ENCODE data around the gene REG1B. TPM values are rescaled to one million over a fixed set of nuclear protein-coding genes. Genes with fewer than 3 reads are reported as not detected.

REG1B gene
- total and polyA plus RNA-seq, 2 of the 4 experiments (the other 2 are of a cell fraction), result not detected

DNA sequence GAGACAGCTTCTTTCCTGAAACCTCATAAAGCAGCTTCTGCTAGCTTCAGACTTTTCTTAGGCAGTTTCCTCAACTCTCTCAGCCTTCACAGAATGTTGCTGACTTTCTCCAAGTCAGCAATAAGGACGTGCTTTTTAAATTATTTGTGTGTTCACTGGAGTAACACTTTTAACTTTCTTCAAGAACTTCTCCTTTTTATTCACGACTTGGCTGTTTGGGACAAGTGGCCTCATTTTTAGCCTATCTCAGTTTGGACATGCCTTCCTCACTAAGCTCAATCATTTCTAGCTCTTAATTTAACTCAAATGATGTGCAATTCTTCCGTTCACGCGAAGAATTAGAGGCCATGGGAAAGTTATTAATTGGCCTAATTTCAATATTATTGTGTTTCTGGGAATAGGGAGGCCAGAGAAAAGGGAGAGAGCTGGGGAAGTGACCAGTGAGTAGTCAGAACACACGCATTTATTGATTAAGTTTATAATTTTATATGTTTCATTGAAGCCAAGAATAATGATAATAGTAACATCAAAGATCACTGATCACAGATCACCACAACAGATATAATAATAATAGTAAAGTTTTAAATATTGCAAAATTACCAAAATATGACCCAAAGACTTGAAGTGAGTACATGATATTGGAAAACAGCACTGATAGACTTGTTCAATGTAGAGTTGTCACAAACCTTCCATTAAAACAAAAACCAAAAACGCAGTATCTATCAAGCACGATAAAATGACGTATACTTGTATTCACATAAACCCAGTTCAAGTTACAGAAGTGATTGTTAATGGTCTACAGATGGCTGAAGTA lies 37.3 kb upstream of the REG1B start:
- Histone ChIP-seq H3K9me3 (ENCODE audit: control insufficient read depth, insufficient read depth, low read length) (peaks cover 7% of the 10 kb centered on the region), H4K20me1 (ENCODE audit: insufficient read depth, low read length) (no peaks in the 10 kb centered on the region), H3K4me1 (ENCODE audit: control insufficient read depth, insufficient read depth, low read length) (no peaks in the 10 kb centered on the region), H3K18ac (ENCODE audit: low read depth, low read length) (no peak overlapping the region), H3K4me2 (ENCODE audit: low read depth, low read length) (no peak overlapping the region), H2AK9ac (replicated peaks; ENCODE audit: low read depth, low read length, poor library complexity) (no peak overlapping the region), H2BK5ac (ENCODE audit: low read depth, low read length, poor library complexity, severe bottlenecking) (no peak overlapping the region), H4K5ac (ENCODE audit: low read depth, low read length) (no peak overlapping the region), H3K4me3 (ENCODE audit: insufficient read depth, low read depth, low read length) (no peak overlapping the region), H3K27ac (ENCODE audit: insufficient read depth, low read length) (no peak overlapping the region), H3K79me1 (ENCODE audit: low read depth in 1 of 2, low read length in 2 of 2) (no peaks in the 10 kb centered on the region), H3K9me1 (ENCODE audit: insufficient read depth, low read length) (no peaks in the 10 kb centered on the region), H3K9ac (ENCODE audit: low read depth, low read length) (no peak overlapping the region), H3K14ac (replicated peaks; ENCODE audit: low read depth, low read length) (no peak overlapping the region), H4K8ac (ENCODE audit: low read depth in 2 of 2, low read length in 2 of 2) (no peak overlapping the region), H2BK15ac (ENCODE audit: low read depth, low read length) (no peak overlapping the region), H3K23ac (ENCODE audit: low read depth, low read length) (no peak overlapping the region), H2BK120ac (ENCODE audit: low read depth, low read length) (no peak overlapping the region), H2AFZ (replicated peaks; ENCODE audit: low read length, poor library complexity) (no peak overlapping the region), H3K4ac (ENCODE audit: low read depth, low read length) (no peak overlapping the region), H4K91ac (ENCODE audit: insufficient read depth, low read depth, low read length) (no peak overlapping the region), H3K36me3 (ENCODE audit: control insufficient read depth, insufficient read depth, low read length) (no peaks in the 10 kb centered on the region), H2BK20ac (ENCODE audit: low read depth, low read length) (no peak overlapping the region), H3K27me3 (ENCODE audit: control insufficient read depth, insufficient read depth, low read length) (no peaks in the 10 kb centered on the region), H3K56ac (ENCODE audit: extremely low read depth, insufficient read depth, low read length) (no peak overlapping the region), H2AK5ac (ENCODE audit: low read depth, low read length) (no peak overlapping the region)
- dilution Hi-C loops (cut with HindIII; ENCODE audit: low sequenced_read_pairs, unreplicated experiment), result no loop called here
- CTCF ChIA-PET, result no interaction called here
- ATAC-seq (ENCODE audit: low read depth) (no peak), DNase-seq (no peak)
- intact Hi-C loops (cut with micrococcal nuclease), result no loop called here
- in situ Hi-C loops (cut with MboI; ENCODE audit: low sequenced_read_pairs), result no loop called here
- POLR2A ChIA-PET (ENCODE audit: unreplicated experiment), result no interaction called here
- WGBS, 2 experiments (ENCODE audit: extremely low coverage in 2 of 2, insufficient read length in 1 of 2), result no CpG with 5 or more reads among the region's 9 CpGs
- no TSS peak for BruUV-seq (replicated peaks)
- TF ChIP-seq MAZ (IDR thresholded peaks at IDR 0.05; ENCODE audit: borderline replicate concordance, low read depth, low read length), result no peak
- no peak for TF ChIP-seq CEBPB (IDR thresholded peaks at IDR 0.05; ENCODE audit: low read depth, low read length)
- TF ChIP-seq, protein P1, sequence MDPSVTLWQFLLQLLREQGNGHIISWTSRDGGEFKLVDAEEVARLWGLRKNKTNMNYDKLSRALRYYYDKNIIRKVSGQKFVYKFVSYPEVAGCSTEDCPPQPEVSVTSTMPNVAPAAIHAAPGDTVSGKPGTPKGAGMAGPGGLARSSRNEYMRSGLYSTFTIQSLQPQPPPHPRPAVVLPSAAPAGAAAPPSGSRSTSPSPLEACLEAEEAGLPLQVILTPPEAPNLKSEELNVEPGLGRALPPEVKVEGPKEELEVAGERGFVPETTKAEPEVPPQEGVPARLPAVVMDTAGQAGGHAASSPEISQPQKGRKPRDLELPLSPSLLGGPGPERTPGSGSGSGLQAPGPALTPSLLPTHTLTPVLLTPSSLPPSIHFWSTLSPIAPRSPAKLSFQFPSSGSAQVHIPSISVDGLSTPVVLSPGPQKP (IDR thresholded peaks at IDR 0.05; ENCODE audit: borderline replicate concordance, low read depth, low read length), result no peak
- no peak for TF ChIP-seq MAFK (IDR thresholded peaks at IDR 0.05; ENCODE audit: low read depth, low read length)
- no peak for TF ChIP-seq FOS (IDR thresholded peaks at IDR 0.05; ENCODE audit: low read depth, low read length)
- no peak for TF ChIP-seq RFX5 (IDR thresholded peaks at IDR 0.05; ENCODE audit: low read depth, low read length)
- no peak for TF ChIP-seq NFE2L2 (IDR thresholded peaks at IDR 0.05; ENCODE audit: low read depth, low read length)
- TF ChIP-seq MXI1 (IDR thresholded peaks at IDR 0.05; ENCODE audit: borderline replicate concordance, low read depth, low read length), result no peak
- no peak for TF ChIP-seq POLR2A (IDR thresholded peaks at IDR 0.05; ENCODE audit: low read depth, low read length)
